ENCODE data around the gene CD55.

Gene CD55

GRCh38 chr1:207336559-207337467 is 15.3 kb downstream of the CD55 start:
- no peak for TF ChIP-seq ZFX (IDR thresholded peaks at IDR 0.05)
- TF ChIP-seq CTCF (conservative IDR thresholded peaks at IDR 0.05), result no peak
- no peak overlapping the region for H3K27ac ChIP-seq

GRCh38 chr1:207342332-207342731 is 20.9 kb downstream of the CD55 start:
- H3K27ac ChIP-seq, result no peak overlapping the region
- TF ChIP-seq ZFX (IDR thresholded peaks at IDR 0.05) (no peak), CTCF (conservative IDR thresholded peaks at IDR 0.05) (no peak)

- TF ChIP-seq CTCF (conservative IDR thresholded peaks at IDR 0.05), result no peak
- TF ChIP-seq ZFX (IDR thresholded peaks at IDR 0.05), result no peak
Measured at GRCh38 chr1:207343675-207344074, 22.2 kb downstream of the CD55 start.

GRCh38 chr1:207344221-207344620 is 22.7 kb downstream of the CD55 start:
- no peak overlapping the region for H3K27ac ChIP-seq
- no peak for TF ChIP-seq ZFX (IDR thresholded peaks at IDR 0.05)
- no peak for TF ChIP-seq CTCF (conservative IDR thresholded peaks at IDR 0.05)

More at GRCh38 chr1:207343675-207344074, 22.2 kb downstream of the CD55 start:
- H3K27ac ChIP-seq, result no peak overlapping the region

- TF ChIP-seq ZFX (IDR thresholded peaks at IDR 0.05) (no peak), CTCF (conservative IDR thresholded peaks at IDR 0.05) (no peak)
Measured at GRCh38 chr1:207345644-207346477, 24.4 kb downstream of the CD55 start.

GRCh38 chr1:207346513-207346912 is 25.0 kb downstream of the CD55 start:
- TF ChIP-seq ZFX (IDR thresholded peaks at IDR 0.05) (no peak), CTCF (conservative IDR thresholded peaks at IDR 0.05) (no peak)
- no peak overlapping the region for H3K27ac ChIP-seq

More at GRCh38 chr1:207345644-207346477, 24.4 kb downstream of the CD55 start:
- H3K27ac ChIP-seq, result no peak overlapping the region

- H3K27ac ChIP-seq, result no peak overlapping the region
- no peak for TF ChIP-seq ZFX (IDR thresholded peaks at IDR 0.05)
- no peak for TF ChIP-seq CTCF (conservative IDR thresholded peaks at IDR 0.05)
Measured at GRCh38 chr1:207349979-207350378, 28.5 kb downstream of the CD55 start.

Measured in C4-2B (cell line).